NCI-H1417 (cell line): Measurements from ENCODE around the gene ATF4.
"Not testable (repeated sequence)": the region's sequence is repeated elsewhere in the genome, so short reads cannot be mapped to it uniquely, and the experiment has no call there.

Experiments
- DNase-seq, 3 experiments: peaks; one replicate each; lab custom pipeline; 2025; lab: John Stamatoyannopoulos, UW

The ATF4 gene

DNA sequence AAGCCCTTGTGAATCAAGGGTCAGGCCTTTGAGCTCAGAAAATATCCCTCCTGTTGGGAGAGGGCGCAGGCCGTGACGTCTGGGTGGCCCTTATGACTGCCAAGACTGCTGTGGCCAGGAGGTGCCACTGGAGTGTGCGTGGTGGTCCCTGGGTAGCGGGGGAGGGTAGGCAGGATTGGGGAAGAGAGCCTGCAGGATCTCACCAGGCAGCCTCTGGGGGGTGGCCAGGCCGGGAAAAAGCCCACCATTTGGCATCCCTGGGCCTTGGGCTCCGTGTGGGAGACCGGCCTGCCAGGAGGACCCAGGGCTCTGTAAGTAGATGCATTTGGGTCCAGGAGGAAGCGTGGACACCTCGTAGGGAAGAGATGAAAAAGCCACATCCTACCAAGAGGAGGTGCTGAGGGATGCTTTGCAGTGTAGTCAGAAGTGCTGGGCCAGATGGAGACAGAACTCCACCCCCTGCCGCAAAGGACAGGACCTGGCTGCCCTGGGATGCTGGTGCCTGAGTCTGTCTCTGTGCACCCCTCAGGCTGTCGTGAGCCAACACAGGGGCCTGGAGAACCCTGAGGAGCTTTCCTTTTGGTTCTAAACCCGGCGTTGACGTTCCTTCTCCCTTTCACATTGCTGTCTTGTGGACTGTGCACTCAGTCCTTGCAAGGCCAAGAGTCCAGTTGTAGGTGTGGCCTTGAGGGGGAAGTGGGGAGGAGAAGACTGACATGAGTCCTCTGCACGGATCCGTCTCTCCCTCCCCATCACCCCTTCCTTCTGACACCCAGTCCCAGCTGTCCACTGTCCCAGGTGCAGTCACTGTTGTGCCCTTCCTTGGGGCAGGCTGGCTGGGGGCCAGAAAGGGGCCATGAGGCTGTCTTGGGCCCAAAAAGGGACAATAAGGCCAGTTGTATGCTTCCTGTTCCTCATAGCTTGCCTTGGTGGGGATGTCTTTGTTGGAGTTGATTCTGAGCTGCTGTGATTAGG lies 31.0 kb upstream of the ATF4 start:
- no peak for DNase-seq

DNA sequence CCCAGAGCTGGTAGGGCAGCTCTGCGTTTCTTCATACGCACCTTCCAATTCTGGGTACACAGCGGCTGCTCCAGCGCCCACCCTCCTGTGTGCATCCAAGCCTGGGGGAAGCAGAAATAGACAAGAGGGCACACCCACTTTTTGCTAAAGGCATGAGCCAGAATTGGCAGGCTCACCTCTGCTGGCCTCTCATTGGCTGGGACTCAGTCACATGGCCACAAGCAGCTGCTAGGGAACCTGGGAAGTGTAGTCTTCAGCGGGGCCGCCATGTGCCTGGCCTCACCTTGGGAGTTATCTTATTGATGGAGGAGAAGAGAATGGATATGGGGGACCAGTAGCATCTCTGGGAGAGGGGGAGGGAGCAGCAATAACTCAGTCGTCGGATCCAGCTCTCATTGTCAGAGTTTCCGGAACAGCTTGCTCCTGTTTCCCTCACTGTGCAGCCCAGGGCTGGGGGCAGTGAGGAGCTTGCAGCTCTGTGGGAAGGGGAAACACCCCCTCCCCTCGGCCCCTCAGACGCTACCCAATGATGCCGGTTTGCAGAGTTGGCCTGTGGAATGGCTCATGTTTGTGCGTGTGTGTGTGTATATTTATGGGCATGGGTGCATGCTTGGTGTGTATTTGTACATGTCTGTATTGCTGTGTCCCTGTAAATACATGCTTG lies 30.1 kb upstream of the ATF4 start:
- peak; percentile 4 to 67 (median 25) for DNase-seq

DNA sequence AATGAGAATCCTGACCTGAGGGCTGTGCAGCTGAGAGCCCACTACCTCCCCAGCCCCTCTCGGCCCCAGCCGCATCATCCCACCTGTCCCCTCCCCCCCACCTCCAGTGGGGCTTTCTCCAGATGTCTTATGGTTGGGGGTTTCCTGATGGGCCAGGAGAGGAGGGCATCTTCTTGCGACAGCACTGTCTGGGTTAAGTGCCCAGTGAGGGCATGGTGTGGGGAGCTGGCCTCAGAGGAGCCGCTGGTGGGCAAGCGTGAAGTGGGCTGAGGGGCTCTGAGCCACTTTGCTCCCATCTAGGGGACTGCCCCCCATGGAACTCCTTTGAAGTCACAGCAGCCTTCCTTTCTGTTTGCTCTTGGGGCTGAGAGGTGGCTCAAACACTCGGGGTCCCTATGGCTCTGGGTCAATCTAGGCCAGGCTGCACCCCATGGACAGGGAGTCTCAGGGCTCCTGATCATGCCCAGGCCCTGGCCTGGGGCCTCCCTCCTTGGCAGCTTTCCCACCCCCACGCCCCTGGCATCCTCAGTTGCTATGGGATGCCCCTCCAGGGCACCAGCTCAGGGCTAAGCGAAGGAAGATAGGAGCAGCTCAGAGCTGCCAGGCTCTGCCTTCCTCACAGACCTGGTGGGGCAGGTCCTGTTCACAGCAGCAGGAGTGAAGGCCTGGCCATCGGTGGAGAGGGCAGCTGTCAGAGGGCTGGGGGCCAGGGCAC lies 29.2 kb upstream of the ATF4 start:
- no peak for DNase-seq

DNA sequence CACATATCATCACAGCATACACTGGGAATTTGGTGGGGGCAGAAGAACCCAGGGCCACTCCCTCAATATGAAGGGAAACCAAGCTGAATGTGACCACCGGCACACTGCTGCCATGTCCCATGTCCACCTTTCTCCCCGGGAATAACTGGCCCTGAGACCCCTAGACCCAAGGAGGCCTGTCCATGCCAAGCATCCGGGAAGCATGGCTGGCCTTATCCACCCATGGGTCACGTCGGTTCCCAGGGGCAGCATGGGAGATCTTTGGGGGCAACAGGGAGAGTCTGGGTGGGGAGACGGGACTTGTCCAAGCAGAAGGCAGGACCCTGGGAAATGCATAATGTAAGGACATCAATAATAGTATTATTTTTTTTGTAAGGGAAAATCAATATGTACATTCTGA lies 28.7 kb upstream of the ATF4 start:
- no peak for DNase-seq

DNA sequence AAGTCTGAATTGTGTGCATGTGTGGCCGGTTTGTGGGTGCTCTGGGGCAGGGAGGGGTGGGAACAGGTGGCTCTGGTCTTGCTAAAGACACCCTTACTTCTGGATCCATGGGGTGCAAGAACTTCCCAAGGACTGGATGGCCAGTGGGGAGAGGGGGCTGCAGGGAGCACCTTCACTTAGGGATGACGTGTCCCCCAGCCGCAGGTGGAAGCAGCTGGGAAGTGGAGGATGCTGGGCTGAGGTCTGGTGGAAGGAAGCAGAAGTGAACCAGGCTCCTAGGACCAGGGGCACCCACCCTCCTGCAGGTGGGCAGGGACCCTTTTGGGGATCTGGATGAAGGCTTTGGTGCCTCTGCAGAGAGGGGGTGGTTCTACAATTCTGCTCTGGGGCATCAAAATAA lies 28.2 kb upstream of the ATF4 start:
- no peak for DNase-seq

DNA sequence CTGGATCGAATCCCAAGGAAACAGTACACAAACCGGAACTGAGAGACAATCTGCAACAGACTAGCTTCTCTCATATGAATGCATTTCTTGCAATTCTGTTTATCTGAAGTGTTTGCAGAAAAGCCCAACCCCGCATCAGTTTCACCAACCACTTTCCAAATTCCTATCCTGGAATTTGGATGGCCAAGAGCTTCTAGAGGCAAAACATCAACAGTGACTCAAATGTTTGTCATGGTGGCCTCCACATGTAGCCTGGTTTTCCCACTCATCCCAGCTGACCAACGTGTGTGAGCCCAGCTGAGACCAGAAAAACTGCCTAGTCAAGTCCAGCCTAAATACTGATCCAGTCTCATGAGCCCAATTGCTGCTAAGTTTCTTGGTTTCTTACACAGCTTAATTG lies 26.6 kb upstream of the ATF4 start:
- DNase-seq, result no peak

DNA sequence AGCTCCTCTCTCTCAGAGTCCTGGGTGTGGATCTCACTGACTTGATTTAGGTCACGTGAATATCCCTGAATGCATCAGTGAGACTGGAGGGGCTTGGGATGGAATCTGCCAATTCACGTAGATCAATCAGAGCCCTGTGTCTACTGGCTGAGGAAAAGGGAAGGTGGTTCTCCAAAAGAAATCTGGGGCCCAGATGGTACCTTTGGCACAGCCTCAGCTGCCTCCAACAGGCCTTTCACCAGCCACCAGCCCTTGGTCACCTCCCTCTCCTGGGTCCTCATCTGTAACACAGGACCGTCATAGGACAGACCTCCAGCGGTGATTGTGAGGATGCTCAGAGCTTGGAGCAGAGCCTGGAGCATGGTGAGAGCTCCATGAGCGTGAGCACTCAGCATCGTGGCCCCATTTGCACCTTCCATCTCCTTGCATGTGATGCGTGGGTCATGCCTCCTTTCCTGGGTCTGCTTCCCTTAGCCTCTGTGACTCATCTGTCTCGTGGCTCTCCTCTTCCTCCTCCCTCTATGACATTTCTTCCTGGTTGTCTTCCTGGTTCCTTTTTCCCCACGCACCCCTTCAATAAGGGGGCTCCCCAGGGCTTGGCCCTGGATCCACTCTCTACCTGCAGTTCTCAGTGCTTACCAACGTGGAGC lies 25.8 kb upstream of the ATF4 start:
- DNase-seq, result no peak

DNA sequence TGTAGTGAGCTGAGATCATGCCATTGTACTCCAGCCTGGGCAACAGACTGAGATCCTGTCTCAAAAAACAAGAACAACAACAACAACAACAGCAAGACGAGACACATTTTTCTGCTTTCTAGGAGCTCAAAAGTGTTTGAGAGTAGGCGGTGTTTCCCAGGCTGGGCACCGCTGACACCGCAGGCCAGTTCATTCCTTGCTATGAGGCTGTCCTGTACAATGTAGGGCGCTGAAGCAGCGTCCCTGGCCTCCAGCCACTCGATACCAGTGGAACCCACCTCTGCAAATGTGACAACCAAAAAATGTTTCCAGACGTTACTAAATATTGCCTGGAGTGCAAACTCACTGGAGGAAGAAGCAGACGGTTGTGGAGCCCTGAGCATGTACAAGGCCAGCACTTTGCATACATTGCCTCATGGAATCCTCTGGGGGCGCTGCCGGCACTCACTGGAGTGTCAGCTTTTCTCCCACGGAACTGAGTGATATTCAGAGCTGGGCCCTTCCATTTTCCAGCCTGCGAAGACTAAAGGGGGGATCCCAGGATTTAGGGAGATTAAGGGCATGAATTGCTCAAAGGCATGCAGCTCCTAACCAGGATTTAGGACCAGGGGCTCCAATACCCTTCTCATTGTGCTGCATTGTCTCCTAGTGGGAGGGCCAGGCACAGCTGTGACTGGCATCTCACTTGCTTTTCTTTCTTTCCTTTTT lies 24.1 kb upstream of the ATF4 start:
- DNase-seq, result peak in 1 of 3 experiments; percentile 12

DNA sequence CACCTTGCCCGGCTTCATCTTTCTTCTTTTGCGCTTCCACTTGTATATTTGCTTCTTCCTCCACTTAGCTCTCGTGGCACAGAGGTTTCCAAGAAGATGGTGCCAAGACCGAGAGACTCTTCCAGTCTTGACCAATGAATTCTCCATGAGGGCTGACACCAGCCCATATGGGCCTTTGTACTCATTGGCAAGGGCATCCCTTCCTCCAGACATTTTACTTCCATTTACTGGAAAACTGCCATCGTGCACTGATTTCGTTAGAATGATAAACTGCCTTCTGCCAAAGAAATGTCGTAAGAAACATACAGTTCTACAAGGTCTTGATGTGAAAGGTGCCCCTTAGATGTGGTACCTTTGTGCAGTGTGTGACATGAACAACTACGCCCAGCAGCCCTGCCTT lies 22.9 kb upstream of the ATF4 start:
- no peak for DNase-seq

DNA sequence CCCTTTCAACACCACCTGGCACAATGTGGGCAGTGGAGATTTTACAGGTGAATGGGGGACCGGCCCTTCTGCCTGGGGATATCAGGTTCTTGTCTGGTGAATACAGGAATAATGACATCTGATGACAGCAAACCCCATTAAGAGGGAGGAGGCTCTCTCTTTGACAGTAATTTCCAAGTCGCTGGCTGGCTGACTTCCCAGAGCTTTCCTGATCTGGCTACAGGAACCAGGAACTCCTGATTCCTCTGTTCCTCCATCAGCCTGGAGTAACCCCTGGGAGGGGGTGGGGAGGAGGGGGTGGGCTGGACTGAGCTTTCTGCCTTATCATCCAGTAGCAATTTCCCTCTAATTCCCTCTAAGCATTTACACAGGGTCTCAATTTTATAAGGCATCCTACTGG lies 22.0 kb upstream of the ATF4 start:
- peak in 2 of 3 experiments; percentile 66 to 82 for DNase-seq

DNA sequence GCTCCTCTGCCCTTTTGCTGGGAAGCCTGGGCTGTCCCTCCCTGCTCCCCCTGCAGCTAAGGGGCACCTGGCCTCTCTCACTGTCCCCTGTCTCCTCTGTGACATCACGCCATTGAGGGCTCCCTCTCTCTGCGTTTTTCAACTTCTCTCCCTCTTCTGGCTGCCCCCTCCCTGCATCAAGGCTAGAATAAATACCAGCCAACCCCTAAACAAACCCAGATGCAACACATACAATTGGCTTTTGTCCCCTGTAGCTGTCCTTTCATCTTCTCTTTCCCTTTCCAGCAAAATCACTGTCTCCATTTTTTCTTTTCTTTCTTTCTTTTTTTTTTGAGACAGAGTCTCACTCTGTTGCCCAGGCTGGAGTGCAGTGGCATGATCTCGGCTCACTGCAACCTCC lies 21.6 kb upstream of the ATF4 start:
- peak in 1 of 3 experiments; percentile 76 for DNase-seq

DNA sequence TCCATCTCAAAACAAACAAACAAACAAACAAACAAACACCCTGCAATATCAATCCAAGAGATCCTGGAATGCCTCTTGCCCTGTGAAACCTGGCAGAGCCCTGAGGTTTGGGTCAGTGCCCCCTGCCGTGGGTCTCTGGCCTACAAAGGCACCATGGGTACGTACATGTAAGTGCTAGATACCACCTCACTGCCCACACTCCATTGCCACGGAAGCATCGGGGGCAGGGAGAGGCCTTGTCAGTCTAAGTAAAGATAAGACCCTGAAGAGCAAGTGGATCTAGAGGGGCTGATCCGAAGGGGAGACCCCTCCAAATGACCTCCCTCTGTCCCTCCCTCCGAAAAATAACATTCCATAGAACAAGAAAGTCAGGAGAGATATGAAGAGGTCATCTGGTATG lies 20.3 kb upstream of the ATF4 start:
- DNase-seq, result no peak

DNA sequence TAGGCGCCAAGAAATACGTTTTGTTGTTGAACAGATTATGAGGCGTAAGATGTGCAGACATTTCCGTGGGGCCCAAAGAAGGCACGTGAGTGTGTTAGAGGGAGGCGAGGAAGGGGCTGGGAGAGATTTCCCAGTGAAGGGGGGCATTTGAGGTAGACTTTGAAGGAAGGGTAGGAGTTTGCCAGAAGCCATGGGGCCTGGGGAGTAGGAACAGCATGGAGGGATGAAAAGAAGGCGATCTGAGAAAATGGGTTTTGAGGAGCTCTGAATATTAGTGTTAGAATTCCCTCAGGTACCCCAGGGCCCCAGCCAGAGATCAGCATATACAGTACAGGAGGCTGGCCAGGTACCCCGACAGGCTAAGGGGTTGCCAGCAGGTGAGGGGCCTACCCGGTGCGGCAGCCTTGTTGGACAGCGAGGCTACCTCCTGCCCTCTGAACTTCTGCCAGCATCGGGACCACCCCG lies 18.7 kb upstream of the ATF4 start:
- no peak for DNase-seq

DNA sequence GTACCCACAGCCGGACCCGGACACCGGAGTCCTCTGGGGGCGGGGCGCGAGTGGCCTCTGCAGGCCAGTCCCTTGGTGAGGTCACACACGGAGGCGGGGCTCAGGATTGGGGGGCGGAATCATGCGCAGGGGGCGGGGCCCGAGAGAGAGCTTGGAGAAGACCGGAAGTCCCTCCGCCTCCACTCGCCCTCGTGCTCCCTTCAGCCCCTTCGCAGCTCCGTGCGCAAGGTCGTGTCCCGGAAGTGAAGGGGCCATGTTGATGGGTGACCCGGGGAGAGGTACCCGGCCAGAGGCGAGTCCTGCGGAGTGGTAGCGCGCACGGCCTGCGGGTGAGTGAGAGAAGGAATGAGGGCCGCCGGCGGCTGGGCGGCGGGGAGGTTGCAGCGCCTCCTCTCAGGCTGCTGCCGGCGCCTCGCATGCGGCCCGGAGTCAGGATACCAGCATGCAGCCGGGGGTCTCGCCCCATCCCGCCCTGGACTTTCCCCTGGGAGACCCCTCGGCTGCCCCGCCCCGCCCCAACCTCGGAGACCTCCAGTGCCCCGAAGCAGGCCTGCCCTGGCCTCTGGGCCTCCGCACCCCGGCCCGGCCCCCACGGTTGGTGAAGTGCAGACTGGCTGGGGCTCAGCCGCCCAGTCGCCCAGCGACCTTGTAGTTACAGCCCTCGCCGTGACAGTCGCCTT lies 18.1 kb upstream of the ATF4 start, which contains the start of gene MIEF1:
Gene MIEF1, plus strand, starts transcription at position 182 of the 680 bp plus-strand sequence. CDS start 9,005 bp downstream, outside the sequence.
- peak; percentile 84 to 93 (median 86) for DNase-seq

DNA sequence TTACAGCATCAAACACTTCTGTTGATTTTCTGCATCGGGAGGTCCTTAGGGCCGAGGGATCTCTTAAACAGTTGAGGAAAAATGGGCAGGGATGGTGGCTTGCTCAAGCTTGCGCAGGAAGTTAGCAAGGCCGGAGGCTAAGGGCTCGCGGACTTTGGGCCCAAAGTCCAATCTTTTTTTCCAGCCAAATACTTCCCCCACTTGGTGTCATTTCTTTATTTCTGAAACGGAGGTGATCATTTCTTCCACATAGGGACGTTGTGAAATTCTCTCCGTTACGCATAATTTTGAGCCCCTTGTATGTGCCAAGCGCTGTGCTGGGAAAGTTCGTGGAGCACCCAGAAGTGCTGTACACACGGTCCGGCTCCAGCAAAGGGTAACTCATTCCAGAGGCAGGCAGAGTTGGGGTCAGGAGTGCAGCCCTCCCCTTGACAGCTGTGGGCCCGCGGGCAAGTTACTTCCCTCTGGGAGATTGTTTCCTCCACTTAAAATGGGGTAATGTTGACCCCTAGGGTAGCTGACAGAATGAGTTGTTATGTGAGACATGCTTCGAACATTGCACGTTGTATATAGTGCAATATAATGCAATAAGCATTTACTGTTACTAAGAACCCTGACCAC lies 17.5 kb upstream of the ATF4 start:
- DNase-seq, result no peak

DNA sequence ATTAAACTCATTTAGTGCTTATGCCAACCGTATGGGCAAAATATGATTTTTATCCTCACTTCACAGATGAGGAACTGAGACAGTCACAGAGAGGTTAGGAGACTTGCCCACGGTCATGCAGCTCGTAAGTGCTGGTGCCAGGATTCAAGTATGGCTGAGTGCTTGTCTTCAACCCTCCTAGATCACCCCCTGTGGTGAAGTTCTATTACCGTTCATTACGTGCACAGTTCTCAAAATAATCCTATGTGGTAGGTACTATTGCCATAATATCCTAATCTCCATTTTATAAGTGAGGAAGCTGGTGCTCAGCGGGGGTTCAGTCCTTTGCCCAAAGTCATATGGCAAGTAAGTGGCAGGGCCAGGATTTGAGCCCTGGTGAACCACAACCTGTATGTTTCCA lies 16.7 kb upstream of the ATF4 start:
- DNase-seq, result no peak

DNA sequence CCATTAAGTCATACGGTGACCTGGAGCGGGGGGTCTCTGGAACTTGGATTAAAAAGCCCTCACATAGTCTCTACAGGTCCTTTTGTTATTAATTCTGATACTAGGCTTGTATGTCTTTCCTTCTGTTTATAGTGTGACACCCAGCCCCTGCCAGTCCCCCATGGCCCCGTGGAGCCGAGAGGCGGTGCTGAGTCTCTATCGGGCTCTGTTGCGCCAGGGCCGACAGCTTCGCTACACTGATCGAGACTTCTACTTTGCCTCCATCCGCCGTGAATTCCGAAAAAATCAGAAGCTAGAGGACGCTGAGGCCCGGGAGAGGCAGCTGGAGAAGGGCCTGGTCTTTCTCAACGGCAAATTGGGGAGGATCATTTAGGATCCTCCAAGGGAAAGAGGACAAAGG lies 16.3 kb upstream of the ATF4 start:
- DNase-seq, result no peak

DNA sequence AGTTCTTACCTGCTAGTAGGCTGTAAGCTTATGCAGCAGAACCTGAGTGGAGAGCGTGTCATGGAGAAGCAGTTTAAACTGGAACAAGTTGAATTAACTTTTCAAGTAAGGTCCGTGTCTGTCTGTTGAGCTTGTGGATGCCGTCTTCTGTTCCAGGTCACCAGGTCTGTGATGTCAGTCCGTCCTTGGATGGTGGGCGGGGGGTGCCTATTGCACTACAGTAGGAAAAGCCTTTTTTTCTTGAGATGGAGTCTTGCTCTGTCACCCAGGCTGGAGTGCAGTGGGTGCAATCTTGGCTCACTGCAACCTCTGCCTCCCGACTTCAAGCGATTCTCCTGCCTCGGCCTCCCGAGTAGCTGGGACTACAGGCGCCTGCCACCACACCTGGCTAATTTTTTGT lies 13.3 kb upstream of the ATF4 start:
- not testable (repeated sequence) for DNase-seq

DNA sequence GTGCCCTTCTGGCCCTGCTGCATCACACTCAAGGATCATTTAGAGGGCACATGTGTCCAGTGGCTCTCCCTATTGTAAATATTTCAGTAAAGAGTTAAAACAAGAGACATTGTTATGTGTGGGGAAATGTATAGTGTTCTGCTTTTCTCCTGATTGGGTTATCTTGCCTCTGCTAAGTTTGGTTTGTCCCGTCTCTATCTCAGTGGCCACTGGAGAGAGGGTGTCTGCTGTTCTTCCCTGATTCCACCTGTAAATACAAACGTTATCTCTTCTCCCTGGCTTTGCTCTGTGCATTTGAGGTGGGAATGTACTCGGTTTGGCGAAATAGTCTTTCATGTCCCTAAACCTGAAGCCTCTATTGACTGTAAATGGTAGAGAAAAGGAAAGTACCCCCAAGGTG lies 12.0 kb upstream of the ATF4 start:
- no peak for DNase-seq

DNA sequence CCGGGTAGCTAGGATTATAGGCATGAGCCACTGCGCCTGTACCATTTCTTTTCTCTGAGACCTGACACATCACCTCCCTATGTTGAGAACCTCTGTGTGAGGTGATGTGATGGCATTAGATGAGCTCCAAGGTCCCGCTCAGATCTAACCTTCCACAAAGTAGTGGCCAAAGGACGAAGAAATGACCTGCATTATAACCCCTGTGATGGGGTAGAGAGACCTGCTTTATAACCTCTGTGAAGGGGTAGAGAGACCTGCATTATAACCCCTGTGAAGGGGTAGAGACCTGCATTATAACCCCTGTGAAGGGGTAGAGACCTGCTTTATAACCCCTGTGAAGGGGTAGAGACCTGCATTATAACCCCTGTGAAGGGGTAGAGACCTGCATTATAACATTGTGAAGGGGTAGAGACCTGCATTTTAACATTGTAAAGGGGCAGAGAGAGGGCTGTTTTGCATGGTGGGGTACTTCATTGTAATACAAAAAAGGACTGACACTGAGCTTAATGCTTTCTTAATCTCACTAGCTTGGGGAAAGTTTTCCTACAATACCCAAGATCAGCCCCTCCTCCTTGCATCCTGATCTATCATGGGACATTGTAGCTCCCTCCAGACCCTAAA lies 9.7 kb upstream of the ATF4 start:
- no peak for DNase-seq
